K562 (cell line): ENCODE measurements around the gene ENO3. TPM values are rescaled to one million over a fixed set of nuclear protein-coding genes. Genes with fewer than 3 reads are reported as not detected.

Experiments used
- AFF1 ChIP-seq, 2 experiments: fragments of 450-650 bp; IDR thresholded peaks; 2 replicates each; pipeline ENCODE4 v1.6.1; 2018; ENCODE audit warnings: mild to moderate bottlenecking in 2 of 2, low read depth in 1 of 2; ENCODE audit not compliant: partially characterized antibody in 2 of 2
- CCNT2 ChIP-seq: IDR thresholded peaks from 2 replicates; pipeline ENCODE4 v1.6.1; 2011; ENCODE audit warnings: borderline replicate concordance, low read depth, mild to moderate bottlenecking, moderate library complexity, mixed read lengths, low read length; ENCODE audit not compliant: insufficient read length; ENCODE audit errors: extremely low read depth
- CTBP1 ChIP-seq: fragments of 450-650 bp; IDR thresholded peaks from 2 replicates; pipeline ENCODE4 v1.6.1; 2016; ENCODE audit warnings: borderline replicate concordance
- CXXC5 ChIP-seq: fragments of 250-450 bp; sonication (Bioruptor Pico); IDR thresholded peaks from 2 replicates; pipeline ENCODE4 v1.8.0; 2022; ENCODE audit warnings: inconsistent platforms, mild to moderate bottlenecking, moderate library complexity
- ETS1 ChIP-seq: conservative IDR thresholded peaks from 2 replicates; pipeline ENCODE4 v1.6.1; 2011; ENCODE audit warnings: low read depth, mild to moderate bottlenecking, low read length; ENCODE audit not compliant: control insufficient read depth
- NFIC ChIP-seq: fragments of 450-650 bp; IDR thresholded peaks from 2 replicates; pipeline ENCODE4 v1.6.1; 2017; ENCODE audit warnings: mild to moderate bottlenecking, inconsistent platforms
- POLR2AphosphoS5 ChIP-seq: IDR thresholded peaks from 2 replicates; pipeline ENCODE4 v1.6.1; 2011; ENCODE audit warnings: mild to moderate bottlenecking, low read depth, low read length, moderate library complexity; ENCODE audit not compliant: control insufficient read depth, insufficient read depth
- PTTG1 ChIP-seq: fragments of 450-650 bp; IDR thresholded peaks from 2 replicates; pipeline ENCODE4 v1.6.1; 2016; ENCODE audit warnings: low read depth, mild to moderate bottlenecking, missing genetic modification characterization, missing compliant biosample characterization
- RCOR1 ChIP-seq, 2 experiments: IDR thresholded peaks; 2 replicates each; pipeline ENCODE4 v1.6.1; 2012; ENCODE audit warnings: low read depth in 2 of 2, low read length in 2 of 2, borderline replicate concordance in 1 of 2, improper control_type of control experiment in 1 of 2
- SIN3A ChIP-seq, 2 experiments: fragments of 150-350 bp in 1 of 2; IDR thresholded peaks; 2 replicates each; pipeline ENCODE4 v1.6.1; 2011 to 2016; ENCODE audit warnings: borderline replicate concordance in 2 of 2, low read depth in 2 of 2, low read length in 2 of 2, mild to moderate bottlenecking in 2 of 2, moderate library complexity in 2 of 2; ENCODE audit not compliant: control insufficient read depth in 1 of 2
- SMAD4 ChIP-seq: fragments of 250-450 bp; sonication (Bioruptor Pico); conservative IDR thresholded peaks from 2 replicates; pipeline ENCODE4 v1.8.0; 2021; ENCODE audit warnings: inconsistent platforms, mild to moderate bottlenecking, moderate library complexity
- ZNF24 ChIP-seq: fragments of 450-650 bp; IDR thresholded peaks from 2 replicates; pipeline ENCODE4 v1.6.1; 2016
- polyA plus RNA-seq, 8 experiments: library from polyadenylated mRNA; depleted of rRNA in 4 of 8; stranded (reverse) in 5 of 8; unstranded in 3 of 8; fragments of >200 nt; fragmentation: Nextera tagmentation in 2 of 8; fragmentation: Illumina TruSeq in 1 of 8; extraction: Ambion mirVana in 2 of 8; extraction: Trizol in 1 of 8; gene quantifications; 2 replicates each; pipeline versions ENCODE4 v1.2.1 to v1.2.3, GENCODE V29; 2011 to 2014; ENCODE audit warnings: inconsistent platforms in 1 of 8, missing spikeins in 1 of 8
- total RNA-seq, 7 experiments: library from RNA; depleted of rRNA in 6 of 7; stranded (reverse); fragments of >200 nt in 6 of 7; fragmentation: Illumina TruSeq in 2 of 7; extraction: Trizol in 2 of 7; gene quantifications; 2 replicates each; pipeline versions ENCODE4 v1.2.1 to v1.2.3, GENCODE V29; 2011 to 2021; ENCODE audit warnings: low replicate concordance in 1 of 7

ENO3 gene
- total and polyA plus RNA-seq, 9 of the 15 experiments (the other 6 are each of a cell fraction or from before 2014, with no cell fraction given) = 5.7 to 17.2 (median 9.9) TPM

GRCh38 chr17:4948931-4949320 lies 2.0 kb upstream of the ENO3 start (continued):
- TF ChIP-seq AFF1 (IDR thresholded peaks at IDR 0.05; ENCODE audit: low read depth in 1 of 2, partially characterized antibody in 2 of 2) = no peak
- peak; percentile 19; the same call in 1 of the 2 replicates for TF ChIP-seq POLR2AphosphoS5
- no peak for TF ChIP-seq PTTG1
- TF ChIP-seq ETS1 = 0 out of 2 replicates have a peak, but pooled peaks have one; percentile 49
- TF ChIP-seq RCOR1 (IDR thresholded peaks at IDR 0.05; ENCODE audit: borderline replicate concordance in 1 of 2, low read depth in 2 of 2, low read length in 2 of 2) = no peak
- TF ChIP-seq SMAD4 = peak; percentile 18
- 0 out of 4 replicates have a peak, but pooled peaks of 1 of the 2 experiments have one; percentile 14 for TF ChIP-seq SIN3A (IDR thresholded peaks at IDR 0.05; ENCODE audit: borderline replicate concordance in 2 of 2, control insufficient read depth in 1 of 2, low read depth in 2 of 2, low read length in 2 of 2)
- TF ChIP-seq CCNT2 = peak; percentile 62
- no peak for TF ChIP-seq NFIC
- TF ChIP-seq ZNF24 = no peak
- peak; percentile 63 for TF ChIP-seq CXXC5 (CRISPR knock-in tag)
- TF ChIP-seq CTBP1 = peak; percentile 32; the same call in 1 of the 2 replicates
